BJ (cell line): ENCODE measurements around the gene UCHL3. TPM values are rescaled to one million over a fixed set of nuclear protein-coding genes. Genes with fewer than 3 reads are reported as not detected.

ENCODE experiments used
- CTCF ChIA-PET: fragments of 350-600 bp; formaldehyde crosslinking; extraction: SDS; loops from one replicate; lab custom pipeline; 2021; ENCODE audit warnings: antibody characterized with exemption, inconsistent platforms; lab: Yijun Ruan, JAX
- POLR2A ChIA-PET: fragments of 300-600 bp; sonication (Branson Sonifier 250); formaldehyde crosslinking; extraction: SDS; loops from one replicate; lab custom pipeline; 2021; ENCODE audit warnings: antibody characterized with exemption; lab: Charles Lee
- DNase-seq: peaks from one replicate; pipeline ENCODE4 v3.0.0-alpha.2; 2011; ENCODE audit warnings: low read depth
- H3K27me3 ChIP-seq: 2 replicates; pipeline ENCODE4 v1.6.0; 2011; ENCODE audit warnings: low read length; ENCODE audit not compliant: control insufficient read depth, insufficient read depth
- H3K36me3 ChIP-seq: 2 replicates; pipeline ENCODE4 v1.5.1; 2011; ENCODE audit warnings: low read length; ENCODE audit not compliant: control insufficient read depth, insufficient read depth
- H3K4me3 ChIP-seq: 2 replicates; pipeline ENCODE4 v1.5.1; 2011; ENCODE audit warnings: low read depth, mild to moderate bottlenecking, control low read depth, low read length
- CTCF ChIP-seq: IDR thresholded peaks from 2 replicates; pipeline ENCODE4 v1.5.1; 2011; ENCODE audit warnings: low read depth, mild to moderate bottlenecking, control low read depth, inconsistent platforms, low read length, moderate library complexity; ENCODE audit not compliant: insufficient read depth
- polyA plus RNA-seq: library from polyadenylated mRNA; depleted of rRNA; stranded (reverse); fragments of >200 nt; gene quantifications from 2 replicates; pipeline ENCODE4 v1.2.3, GENCODE V29; 2011

Gene UCHL3
- polyA plus RNA-seq, 1 experiment = 24.4 TPM

GRCh38 chr13:75581874-75582640 lies 32.5 kb downstream of the UCHL3 start:
- TF ChIP-seq CTCF = no peak
- POLR2A ChIA-PET = no interaction called here
- Histone ChIP-seq H3K4me3 (no peak overlapping the region), H3K27me3 (no peaks in the 10 kb centered on the region), H3K36me3 (no peaks in the 10 kb centered on the region)
- no peak for DNase-seq
- CTCF ChIA-PET = no interaction called here

- H3K36me3 ChIP-seq = no peaks in the 10 kb centered on the region
- no peaks in the 10 kb centered on the region for H3K27me3 ChIP-seq
- ChIA-PET POLR2A (no interaction called here), CTCF (no interaction called here)
- no peak for TF ChIP-seq CTCF
- no peak overlapping the region for H3K4me3 ChIP-seq
- DNase-seq = no peak
Measured at GRCh38 chr13:75583091-75583490, 33.5 kb downstream of the UCHL3 start.

- CTCF ChIA-PET = no interaction called here
- POLR2A ChIA-PET = no interaction called here
- no peak for DNase-seq
Measured at GRCh38 chr13:75585153-75585552, 35.6 kb downstream of the UCHL3 start.

GRCh38 chr13:75587679-75588078 lies 38.1 kb downstream of the UCHL3 start:
- ChIA-PET POLR2A (no interaction called here), CTCF (no interaction called here)
- no peak for DNase-seq
- TF ChIP-seq CTCF = no peak
- H3K36me3 ChIP-seq = no peaks in the 10 kb centered on the region; the same call in 1 of the 2 replicates
- no peak overlapping the region for H3K4me3 ChIP-seq
- no peaks in the 10 kb centered on the region for H3K27me3 ChIP-seq

More at GRCh38 chr13:75585153-75585552, 35.6 kb downstream of the UCHL3 start:
- no peak for TF ChIP-seq CTCF
- no peak overlapping the region for H3K4me3 ChIP-seq
- no peaks in the 10 kb centered on the region; the same call in 1 of the 2 replicates for H3K36me3 ChIP-seq
- H3K27me3 ChIP-seq = no peaks in the 10 kb centered on the region

- H3K27me3 ChIP-seq = no peaks in the 10 kb centered on the region
- DNase-seq = no peak
- no peak for TF ChIP-seq CTCF
- no peak overlapping the region for H3K4me3 ChIP-seq
- no peaks in the 10 kb centered on the region for H3K36me3 ChIP-seq
- CTCF ChIA-PET = no interaction called here
- POLR2A ChIA-PET = no interaction called here
Measured at GRCh38 chr13:75596657-75597182, 47.1 kb downstream of the UCHL3 start.
